Measurements from ENCODE around the gene FBXL17.
"Not testable (repeated sequence)": the region's sequence is repeated elsewhere in the genome, so short reads cannot be mapped to it uniquely, and the experiment has no call there.

The FBXL17 gene

GRCh38 chr5:108238936-108239887 is 142.7 kb downstream of the FBXL17 start:
- no peak for DNase-seq

DNA sequence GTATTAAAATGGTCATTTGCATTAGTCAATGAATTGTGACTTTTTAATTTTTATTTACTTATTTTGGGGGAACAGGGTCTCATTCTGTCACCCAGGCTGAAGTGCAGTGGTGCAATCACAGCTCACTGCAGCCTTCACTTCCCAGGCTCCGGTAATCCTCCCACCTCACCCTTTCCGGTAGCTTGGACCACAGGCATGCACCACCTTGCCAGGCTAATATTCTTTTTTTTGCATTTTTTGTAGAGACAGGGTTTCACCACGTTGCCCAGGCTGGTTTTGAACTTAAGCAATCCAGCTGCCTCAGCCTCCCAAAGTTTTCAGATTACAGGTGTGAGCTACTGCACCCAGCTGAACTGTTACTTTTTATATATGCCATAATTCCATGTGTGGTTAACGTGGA is 143.4 kb downstream of the FBXL17 start:
- DNase-seq, result no peak

DNA sequence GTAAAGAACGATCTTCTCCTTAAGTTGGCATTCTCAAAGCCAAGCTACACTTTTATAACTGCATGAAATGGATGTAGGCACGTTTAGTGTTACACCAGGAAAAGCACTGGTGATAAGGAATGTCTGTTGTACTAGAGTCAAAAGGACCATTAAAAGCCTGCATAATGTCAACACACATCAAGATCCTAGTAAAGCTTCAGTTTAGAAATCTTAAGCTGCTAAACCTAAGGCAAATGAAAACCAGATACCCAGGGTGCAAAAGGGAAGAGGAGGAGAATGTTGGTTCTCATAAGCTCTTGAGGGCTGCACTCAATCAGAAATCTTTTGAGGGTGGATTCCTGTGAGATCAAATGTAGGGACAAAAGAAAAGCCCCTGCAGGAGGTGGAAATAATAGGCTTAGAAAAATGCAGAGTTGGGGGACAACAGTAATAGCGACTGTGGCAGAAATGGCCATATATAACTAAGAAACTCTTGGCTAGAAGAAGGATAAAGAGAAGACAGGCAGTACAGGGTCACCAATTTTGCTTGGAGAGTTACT is 148.2 kb downstream of the FBXL17 start:
- no peak for DNase-seq

- no peak for DNase-seq
Observed at GRCh38 chr5:108232805-108233204, 149.1 kb downstream of the FBXL17 start.

DNA sequence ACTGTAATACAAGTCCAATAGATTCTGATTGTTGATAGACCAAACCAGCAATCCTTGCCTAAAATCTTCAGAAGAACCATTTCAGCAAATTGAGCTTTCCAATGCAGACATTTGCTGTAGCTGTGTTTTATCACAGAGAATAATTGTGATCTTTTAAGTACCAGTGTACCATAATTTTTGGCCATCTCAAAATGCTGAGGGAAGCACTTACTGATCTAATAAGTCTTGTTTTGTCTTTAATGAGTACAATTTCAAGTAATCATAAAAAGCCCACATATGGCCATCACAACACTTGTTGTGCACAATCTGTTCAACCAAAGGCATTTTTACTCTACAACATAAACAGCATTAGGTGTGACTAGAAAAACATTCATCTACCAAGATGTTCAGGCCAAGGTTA is 159.9 kb downstream of the FBXL17 start:
- DNase-seq, result no peak

DNA sequence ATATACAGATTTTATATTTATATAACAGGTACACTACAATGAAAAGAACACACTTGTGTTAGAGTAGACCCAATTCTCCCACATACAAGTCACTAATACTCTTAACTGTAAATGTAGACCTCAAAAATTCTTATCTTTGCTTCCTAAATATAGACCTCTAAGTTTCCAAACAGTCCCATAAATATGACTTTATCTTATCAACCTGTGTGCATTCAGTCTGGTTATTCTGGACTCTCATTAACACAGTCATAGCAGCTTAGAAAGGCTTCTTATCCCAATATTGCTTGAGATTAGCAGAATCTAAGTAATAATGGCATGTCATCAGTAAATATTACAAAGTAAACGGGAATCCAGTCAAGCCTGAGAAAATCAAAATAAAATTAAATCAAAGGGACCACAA is 161.1 kb downstream of the FBXL17 start:
- no peak for DNase-seq

DNA sequence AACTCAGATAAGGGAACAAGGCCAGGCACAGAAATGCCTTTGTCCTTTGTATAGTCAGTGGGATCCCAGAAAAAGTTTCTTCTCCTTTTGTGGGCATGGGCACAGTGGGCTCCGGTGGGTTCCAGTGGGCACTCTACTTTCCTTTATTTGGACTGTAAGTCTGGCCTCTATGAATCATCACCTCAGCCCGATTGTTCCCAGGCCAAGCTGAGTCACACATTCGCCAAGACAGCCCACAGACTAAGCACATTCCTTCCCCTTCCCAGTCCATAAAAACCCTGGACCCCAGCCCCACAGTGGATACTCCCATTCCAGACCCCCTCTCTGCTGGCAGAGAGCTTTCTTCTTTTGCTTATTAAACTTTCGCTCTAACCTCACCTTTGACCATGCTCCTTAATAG is 165.0 kb downstream of the FBXL17 start:
- no peak for DNase-seq

- DNase-seq, result no peak
Observed at GRCh38 chr5:108214857-108215256, 167.0 kb downstream of the FBXL17 start.

DNA sequence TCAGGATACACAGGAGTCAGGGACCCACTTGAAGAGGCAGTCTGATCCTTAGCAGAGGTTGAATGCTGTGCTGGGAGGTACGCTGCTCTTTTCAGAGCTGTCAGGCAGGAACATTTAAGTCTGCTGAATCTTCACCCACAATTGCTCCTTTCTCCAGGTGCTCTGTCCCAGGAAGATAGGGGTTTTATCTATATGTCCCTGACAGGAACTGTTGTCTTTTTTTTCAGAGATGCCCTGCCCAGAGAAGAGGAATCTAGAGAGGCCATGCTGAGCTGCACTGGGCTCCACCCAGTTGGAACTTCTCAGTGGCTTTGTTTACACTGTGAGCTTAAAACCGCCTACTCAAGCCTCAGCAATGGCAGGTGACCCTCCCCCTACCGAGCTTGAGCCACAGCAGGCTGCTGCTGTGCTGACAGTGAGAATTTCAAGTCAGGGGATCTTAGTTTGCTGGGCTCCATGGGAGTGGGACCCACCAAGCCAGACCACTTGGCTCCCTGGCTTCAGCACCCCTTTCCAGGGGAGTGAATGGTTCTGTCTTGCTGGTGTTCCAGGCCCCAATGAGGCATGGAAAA is 169.0 kb downstream of the FBXL17 start:
- DNase-seq, result no peak

GRCh38 chr5:108206707-108207106 is 175.2 kb downstream of the FBXL17 start:
- DNase-seq, result no peak

- no peak for DNase-seq
Observed at GRCh38 chr5:108201721-108202120, 180.2 kb downstream of the FBXL17 start.

DNA sequence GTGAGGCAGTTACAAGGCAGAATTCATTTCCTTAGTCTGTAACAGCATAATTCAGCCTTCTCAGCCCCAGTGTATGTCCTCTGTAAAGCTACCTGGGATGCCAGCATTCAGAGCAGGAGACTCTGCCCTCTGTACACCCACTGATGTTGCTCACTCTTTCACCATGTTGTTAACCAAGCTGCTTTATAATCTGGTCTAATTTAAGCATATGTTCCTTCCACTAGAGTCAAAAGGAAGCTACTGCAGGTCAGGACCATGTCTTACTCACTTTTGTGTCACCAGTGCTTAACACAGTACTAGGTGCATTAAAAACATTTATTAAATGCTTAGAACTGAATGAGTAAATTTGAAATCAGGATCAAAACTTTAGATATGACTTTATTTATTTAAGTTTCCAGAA is 185.6 kb downstream of the FBXL17 start:
- DNase-seq, result no peak

DNA sequence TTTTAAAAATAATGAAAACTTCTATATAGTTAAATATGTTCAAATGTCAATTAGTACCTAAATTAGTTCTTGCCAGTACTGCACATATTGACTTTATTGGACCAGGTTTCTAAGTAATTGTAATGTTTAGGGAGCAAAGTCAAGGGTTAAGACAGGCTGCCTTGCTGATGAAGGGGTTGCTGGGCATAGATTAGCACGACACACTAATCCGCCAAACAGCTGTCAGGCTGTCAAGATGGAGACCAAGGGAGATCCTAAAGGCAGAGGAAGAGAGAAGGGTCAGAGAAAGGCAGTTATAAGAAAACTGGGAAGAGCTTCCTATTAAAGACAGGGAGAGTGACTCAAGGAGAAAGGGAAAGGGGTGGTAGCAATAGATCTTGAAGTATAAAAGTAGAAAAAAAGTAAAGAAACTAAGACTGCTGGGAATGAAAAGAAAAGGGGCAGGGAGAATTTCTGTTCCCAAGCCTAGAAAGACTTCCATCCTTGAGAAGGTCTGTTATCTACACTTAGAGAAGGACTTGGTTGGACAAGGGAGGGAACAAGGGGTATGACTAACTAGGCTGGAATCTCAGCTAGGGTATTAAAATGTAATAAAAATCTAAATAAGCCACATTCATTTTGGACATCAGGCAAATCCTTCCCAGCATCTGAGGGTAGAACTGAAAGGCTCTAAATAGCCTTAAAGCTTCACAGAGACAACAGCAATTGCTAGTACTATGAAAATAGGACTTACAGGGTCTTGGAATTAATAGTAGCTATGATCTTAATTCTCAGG is 188.7 kb downstream of the FBXL17 start:
- no peak for DNase-seq

DNA sequence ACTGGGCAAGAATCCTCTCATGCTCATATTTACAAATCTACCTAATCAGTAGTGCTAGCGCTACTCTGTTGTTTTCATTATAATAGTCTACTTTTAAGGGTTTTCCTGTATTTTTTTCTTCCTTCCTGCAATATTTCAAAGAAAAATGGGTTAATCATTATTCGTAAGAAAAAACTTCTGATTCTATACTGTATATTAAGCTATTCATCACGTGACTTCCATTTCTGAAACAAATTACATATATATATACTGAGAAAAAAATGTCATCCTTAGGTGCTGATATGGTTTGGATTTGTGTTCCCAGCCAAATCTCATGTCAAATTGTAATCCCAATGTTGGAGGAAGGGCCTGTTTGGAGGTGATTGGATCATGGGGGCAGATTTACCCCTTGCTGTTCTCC is 197.0 kb downstream of the FBXL17 start:
- no peak for DNase-seq

DNA sequence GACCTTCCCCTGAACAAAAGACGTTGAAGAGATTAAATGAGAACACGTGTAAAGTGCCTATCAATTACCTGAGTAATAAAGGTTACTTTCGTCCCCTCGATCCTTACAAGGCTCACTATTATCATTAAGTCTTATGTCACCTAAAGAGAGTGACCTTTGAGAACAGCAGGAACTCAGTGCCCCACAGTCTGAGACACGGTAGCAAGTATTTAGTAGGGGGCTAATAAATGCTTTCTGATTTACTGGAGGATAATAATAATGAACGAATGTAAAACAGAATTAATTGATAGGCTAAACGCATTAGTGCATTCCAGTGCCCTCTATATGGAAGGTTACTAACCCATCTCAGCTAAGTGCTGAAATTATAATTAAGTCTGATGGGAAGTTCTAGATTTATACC is 199.9 kb downstream of the FBXL17 start:
- DNase-seq, result no peak

- no peak for DNase-seq
Observed at GRCh38 chr5:108174286-108174685, 207.6 kb downstream of the FBXL17 start.

DNA sequence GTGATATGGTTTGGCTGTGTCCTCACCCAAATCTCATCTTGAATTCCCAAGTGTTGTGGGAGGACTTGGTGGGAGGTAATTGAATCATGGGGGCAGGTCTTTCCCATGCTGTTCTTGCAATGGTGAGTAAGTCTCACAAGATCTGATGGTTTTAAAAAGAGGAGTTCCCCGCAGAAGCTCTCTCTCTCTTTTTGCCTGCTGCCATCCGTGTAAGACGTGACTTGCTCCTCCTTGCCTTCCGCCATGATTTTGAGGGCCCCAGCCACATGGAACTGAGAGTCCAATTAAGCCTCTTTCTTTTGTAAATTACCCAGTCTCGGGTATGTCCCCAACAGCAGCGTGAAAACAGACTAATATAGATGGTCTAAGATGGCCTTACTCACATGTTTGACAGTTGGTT is 210.1 kb downstream of the FBXL17 start:
- no peak for DNase-seq

GRCh38 chr5:108168915-108169314 is 213.0 kb downstream of the FBXL17 start:
- DNase-seq, result no peak

- DNase-seq, result no peak
Observed at GRCh38 chr5:108167174-108167573, 214.7 kb downstream of the FBXL17 start.

DNA sequence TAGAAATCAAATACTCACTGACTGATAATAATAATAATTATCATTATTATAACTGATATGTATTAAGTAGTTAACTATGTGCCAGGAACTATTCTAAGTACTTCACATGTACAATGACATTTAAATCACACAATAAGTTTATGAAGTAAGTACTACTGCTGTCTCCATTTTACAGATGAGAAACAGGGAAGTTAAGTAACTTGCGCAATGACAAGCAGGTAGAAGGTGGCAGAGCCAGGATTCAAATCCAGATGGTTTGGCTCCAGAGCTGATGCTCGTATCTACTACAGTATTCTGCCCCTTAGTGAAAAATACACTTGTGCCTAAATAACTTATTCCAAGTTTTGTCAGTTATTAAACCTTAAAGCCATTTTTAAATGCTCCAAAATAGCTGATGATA is 217.3 kb downstream of the FBXL17 start:
- DNase-seq, result no peak

DNA sequence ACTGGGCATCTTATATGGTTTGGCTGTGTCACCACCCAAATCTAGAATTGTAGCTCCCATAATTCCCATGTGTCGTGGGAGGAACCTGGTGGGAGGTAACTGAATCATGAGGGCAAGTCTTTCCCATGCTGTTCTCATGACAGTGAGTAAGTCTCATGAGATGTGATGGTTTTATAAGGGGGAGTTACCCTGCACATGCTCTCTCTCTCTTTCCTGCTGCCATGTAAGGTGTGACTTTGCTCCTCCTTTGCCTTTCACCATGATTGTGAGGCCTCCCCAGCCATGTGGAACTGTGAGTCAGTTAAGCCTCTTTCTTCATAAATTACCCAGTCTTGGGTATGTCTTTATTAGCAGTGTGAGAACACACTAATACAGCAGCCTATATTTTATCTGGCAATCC is 229.0 kb downstream of the FBXL17 start:
- not testable (repeated sequence) for DNase-seq

GRCh38 chr5:108149369-108149768 is 232.5 kb downstream of the FBXL17 start:
- DNase-seq, result no peak

- DNase-seq, result no peak
Observed at GRCh38 chr5:108148715-108149139, 233.2 kb downstream of the FBXL17 start.

Data from stimulated activated CD4-positive, alpha-beta T cell treated with anti-CD3 and anti-CD28 coated beads, Interleukin-1b, Interleukin-23, amount 100 ng/mL, for 48 hours (primary cell).